GM21515 (cell line): ENCODE data around the gene ARHGAP10.

ENCODE experiments used
- ATAC-seq: cut with Tn5 transposase; IDR thresholded peaks from one replicate; pipeline ENCODE4 v1.9.1; 2021; ENCODE audit not compliant: unreplicated experiment

Gene ARHGAP10

GRCh38 chr4:147764337-147764736 lies 32.4 kb downstream of the ARHGAP10 start:
- no peak for ATAC-seq

DNA sequence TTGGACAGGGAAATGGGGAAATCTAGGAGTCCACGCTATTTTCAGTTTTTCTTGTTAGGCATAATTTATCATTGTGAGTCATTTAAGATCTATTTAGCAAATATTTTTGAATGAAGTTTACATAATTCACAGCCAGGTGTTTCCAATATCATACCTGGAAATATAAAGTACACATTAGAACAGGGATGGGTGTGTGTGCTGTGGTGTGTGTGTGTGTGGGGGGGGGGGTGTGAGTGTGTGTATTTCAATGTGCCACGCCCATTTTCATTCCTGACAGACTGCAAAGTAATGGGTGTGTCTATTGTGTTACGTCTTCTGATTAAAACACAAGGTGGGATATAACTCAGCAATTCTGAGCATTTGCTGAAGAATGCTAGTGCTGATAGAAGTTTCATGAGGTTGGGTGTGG lies 33.2 kb downstream of the ARHGAP10 start:
- ATAC-seq: no peak

DNA sequence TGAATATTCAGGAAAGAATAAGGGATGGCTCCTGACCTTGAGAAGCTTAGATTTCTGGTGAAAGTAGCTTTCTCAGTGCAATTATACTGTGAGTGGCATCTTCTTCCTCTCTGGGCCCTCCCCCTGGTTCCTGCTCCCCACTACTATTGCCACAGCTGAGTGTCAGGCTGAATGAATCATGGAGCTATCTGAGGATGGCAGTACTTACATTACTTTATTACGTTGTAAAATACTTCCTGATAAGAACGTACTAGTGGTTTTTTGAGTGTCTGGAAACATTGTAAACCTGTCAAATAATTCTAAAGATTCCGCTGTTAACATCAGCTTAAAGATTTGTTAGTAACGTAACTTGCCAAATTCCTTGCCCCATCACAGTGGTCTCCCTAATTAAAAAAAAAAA lies 36.2 kb downstream of the ARHGAP10 start:
- no peak for ATAC-seq

DNA sequence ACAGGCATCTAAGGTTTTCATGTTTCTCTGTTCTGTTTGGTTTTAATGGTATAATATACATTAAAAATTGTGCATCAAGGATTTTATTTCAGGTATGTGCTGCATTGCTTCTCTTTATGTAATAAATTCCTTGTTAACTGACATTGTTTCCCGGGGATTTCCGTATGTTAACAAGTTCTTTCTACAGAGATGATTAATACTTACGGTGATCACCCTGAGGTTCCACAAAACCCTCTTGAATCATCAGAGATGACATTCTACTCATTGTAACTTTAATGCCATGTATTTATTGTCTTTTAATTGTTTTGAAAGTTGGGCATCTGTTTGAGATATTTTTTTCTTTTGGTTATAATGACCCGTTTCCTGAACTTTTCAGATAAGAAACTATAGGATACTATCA lies 37.5 kb downstream of the ARHGAP10 start:
- no peak for ATAC-seq

DNA sequence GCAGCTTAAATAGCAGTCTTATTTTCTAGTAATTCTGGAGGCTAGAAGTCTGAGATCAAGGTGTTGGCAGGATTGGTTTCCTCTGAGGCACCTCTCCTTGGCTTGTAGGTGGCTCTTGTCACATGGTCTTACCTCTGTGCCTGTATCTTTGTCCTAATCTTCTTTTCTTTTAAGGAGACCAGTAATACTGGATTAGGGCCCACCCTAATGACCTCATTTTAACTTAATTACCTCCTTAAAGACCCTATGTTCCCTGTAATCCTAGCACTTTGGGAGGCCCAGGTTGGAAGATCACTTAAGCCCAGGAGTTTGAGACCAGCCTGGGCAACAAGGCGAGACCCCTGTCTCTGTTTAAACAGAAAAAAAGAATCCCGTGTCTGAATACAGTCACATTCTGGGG lies 38.9 kb downstream of the ARHGAP10 start:
- ATAC-seq: no peak

DNA sequence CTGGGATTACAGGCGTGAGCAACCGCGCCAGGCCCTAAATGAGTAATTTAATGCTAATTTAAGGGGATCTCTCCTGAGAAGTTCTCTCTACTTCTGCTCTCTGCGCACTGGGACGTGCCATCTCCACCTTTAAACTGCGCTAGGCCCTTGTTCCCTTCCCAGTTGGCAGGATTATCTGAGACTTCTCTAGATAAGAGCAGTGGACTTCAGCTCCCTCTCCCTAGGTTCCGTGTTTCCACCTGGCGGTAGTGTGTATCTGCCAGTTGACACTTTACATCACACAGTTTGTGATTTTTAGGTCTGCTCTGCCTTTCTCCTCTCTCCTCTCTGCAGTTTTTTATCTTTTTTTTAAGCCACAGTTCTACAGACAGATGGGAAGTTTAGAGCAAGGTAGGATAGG lies 40.2 kb downstream of the ARHGAP10 start:
- ATAC-seq: no peak

DNA sequence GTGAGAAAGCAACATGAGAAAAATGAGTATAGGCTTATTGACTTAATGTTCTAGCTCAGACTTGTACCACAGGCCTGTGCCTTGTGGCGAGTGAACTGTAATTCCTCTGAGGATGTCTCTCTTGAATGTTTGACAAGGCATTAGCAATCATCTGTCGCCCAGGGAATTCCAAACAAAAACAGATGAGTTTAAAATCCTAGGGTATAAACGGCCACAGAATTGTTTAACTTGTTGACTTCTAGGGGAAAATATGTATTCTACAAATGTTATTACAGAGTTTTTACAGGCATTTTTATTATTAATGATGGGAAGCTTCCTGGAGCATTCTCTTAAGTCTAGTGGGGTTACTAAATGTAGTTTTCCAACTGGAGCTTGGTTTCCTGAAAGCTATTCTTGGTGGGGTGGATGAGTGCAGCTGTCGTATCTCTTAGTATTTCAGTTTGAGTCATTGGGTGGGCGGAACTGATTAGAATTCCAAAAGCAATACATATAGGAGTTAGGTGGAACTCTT lies 40.6 kb downstream of the ARHGAP10 start:
- ATAC-seq: no peak

GRCh38 chr4:147773261-147774184 lies 41.6 kb downstream of the ARHGAP10 start:
- no peak for ATAC-seq

DNA sequence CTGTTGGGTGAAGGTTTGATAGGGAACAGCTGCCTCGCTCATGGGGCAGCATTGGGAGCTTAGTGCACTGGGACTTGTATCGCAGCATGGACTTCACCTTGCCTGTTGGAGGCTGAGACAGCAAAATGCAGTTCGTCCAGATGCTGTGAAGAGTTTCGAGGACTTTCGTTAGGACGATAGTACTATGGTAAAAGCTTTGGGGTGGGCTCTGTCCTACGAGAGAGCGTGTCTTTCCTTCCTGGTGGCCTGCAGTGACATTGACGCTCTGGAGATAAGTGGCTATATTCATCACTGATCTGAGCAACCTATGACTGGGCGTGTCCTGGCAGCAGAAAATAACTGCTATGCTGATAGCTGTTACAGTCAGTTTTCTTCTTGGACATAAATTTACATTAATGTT lies 44.8 kb downstream of the ARHGAP10 start:
- no peak for ATAC-seq

GRCh38 chr4:147777456-147778091 lies 45.7 kb downstream of the ARHGAP10 start:
- no peak for ATAC-seq

GRCh38 chr4:147778942-147779341 lies 47.1 kb downstream of the ARHGAP10 start:
- ATAC-seq: peak; percentile 67

GRCh38 chr4:147779451-147779850 lies 47.6 kb downstream of the ARHGAP10 start:
- ATAC-seq: no peak

DNA sequence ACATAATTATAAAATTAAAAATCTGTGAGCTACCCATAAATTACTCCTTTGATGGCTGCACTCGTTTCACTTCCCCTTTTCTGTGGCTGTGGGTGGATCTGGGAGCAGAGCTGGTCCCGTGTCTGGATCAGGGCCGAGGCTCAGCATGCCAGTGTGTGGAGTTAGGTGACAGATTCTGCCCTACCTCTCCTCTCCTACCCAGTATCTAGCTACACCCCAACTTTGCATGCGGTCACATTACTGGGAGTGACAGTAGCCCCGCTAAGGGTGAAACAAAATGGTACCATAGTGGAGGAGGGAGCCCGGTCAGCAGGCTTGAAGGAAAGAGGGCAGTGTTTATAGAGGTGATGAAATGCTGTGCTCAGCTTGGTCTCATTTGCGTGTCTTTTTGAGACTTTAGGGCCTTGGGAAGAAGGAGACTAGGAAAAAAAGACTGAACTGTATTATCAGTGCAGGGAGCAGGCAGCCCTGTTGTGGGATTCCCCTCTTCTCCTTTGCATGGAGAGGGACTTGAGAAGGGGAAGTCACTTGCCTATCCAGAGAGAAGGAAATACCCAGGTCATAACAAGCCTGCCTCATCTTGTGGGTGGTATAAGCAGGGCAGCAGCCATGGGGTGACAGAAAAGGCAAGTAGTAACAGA lies 48.4 kb downstream of the ARHGAP10 start:
- ATAC-seq: peak; percentile 68

GRCh38 chr4:147782087-147782781 lies 50.3 kb downstream of the ARHGAP10 start:
- ATAC-seq: no peak

DNA sequence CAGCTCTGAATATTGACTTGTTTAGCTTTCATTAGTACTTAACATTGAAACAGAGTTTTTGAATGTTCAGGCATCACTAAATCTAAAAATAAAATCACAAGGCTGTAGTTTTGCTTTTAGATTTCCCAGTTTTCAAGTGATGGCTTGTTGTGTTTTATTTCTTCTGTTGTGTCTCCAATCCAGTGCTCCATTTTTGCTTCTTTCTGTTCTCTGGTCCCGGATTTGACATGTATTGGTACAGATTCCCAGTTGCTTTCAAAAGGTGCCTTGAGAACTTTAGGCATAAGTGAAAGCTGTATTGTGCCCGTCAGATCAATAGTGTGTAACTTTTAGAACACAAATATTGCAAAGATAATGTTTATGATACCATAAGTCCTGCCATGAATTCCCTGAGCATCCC lies 53.2 kb downstream of the ARHGAP10 start:
- ATAC-seq: no peak

DNA sequence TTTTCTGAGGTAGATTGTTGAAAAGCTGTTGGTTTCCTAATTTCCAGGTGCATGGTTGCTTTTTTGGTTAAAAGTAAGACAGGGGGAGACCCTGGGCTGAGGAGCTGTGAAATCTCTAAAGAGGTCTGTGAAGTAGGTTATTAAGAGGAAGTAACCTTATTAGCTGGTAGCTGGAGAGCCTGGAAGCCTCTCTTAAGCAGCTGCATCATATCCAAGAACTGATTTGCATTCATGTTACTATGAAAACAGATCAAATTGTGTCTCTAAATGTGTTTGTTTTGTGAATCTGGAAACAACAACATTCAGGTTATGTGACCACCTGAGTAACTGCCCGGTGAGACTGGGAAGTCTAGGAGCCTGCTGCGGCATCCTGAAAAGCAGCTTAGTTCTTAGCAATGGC lies 54.1 kb downstream of the ARHGAP10 start:
- peak; percentile 83 for ATAC-seq

DNA sequence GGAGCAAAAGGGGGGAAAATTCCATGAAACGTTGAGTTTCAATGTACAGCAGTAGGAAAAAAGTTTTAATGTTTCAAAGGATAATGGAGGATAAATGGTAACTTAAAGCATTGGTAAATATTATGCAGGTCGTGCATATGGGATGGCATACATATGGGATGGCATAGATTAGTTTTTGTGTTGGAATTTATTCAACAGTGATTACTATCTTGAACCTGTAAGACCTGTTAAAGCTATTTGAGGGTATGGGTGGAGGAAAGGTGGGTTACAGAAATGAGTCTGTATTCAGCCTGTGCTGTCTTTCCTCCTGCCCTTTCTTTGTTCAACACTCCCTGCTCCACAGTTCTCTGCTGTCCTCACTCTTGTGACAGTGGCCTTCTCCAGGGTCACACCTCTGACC lies 54.6 kb downstream of the ARHGAP10 start:
- ATAC-seq: no peak

GRCh38 chr4:147787204-147787603 lies 55.3 kb downstream of the ARHGAP10 start:
- no peak for ATAC-seq

GRCh38 chr4:147788791-147789190 lies 56.9 kb downstream of the ARHGAP10 start:
- no peak for ATAC-seq

- ATAC-seq: no peak
Observed at GRCh38 chr4:147789596-147789995, 57.7 kb downstream of the ARHGAP10 start.

DNA sequence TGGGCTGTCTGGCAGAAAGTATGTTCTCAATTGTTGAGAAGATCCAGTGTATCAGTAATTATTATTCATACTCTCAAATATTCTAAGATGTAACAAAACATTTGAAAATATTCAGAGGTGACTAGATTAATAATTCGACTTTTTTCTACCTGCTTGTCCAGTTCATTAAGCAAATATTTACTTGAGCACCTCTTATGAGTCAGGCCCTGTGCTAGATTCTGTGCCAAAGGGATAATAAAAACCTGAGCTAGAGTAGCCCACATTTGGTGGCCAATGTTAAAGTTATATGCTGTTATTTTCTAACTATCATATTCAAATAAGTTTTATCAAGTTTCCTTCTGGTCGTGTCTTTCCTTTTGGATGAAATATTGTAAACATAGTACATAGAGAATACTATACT lies 58.5 kb downstream of the ARHGAP10 start:
- no peak for ATAC-seq
